OCI-LY7 (cell line): ENCODE results near the gene RBBP5. TPM values are rescaled to one million over a fixed set of nuclear protein-coding genes. Genes with fewer than 3 reads are reported as not detected.

Experiments used
- BruUV-seq: library from RNA; stranded (reverse); fragments of 400-500 nt; replicated peaks from 2 replicates; lab custom pipeline; 2021; lab: Mats Ljungman, UMichigan
- CTCF ChIA-PET: fragments of 300-600 bp; sonication (Branson Sonifier 250); formaldehyde crosslinking; loops from one replicate; lab custom pipeline; 2022; ENCODE audit warnings: antibody characterized with exemption; ENCODE audit not compliant: unreplicated experiment; lab: Charles Lee
- POLR2A ChIA-PET: fragments of 300-600 bp; sonication (Branson Sonifier 250); formaldehyde crosslinking; loops from one replicate; lab custom pipeline; 2022; ENCODE audit warnings: antibody characterized with exemption; lab: Charles Lee
- DNase-seq: peaks from one replicate; pipeline ENCODE4 v3.0.0-alpha.2; 2015; ENCODE audit warnings: low spot score
- H2AFZ ChIP-seq: fragments of 200-600 bp; sonication (generic), shearing (Covaris generic); 2 replicates; pipeline ENCODE4 v1.6.1; 2014; ENCODE audit warnings: mild to moderate bottlenecking, antibody characterized with exemption, low read length, moderate library complexity
- H3K27ac ChIP-seq: fragments of 200-600 bp; sonication (generic); 2 replicates; pipeline ENCODE4 v1.5.1; 2014; ENCODE audit warnings: mixed run types, low read depth, mild to moderate bottlenecking, moderate library complexity, low read length, inconsistent platforms; ENCODE audit not compliant: poor library complexity, severe bottlenecking
- H3K36me3 ChIP-seq: fragments of 200-600 bp; sonication (generic); 2 replicates; pipeline ENCODE4 v1.6.1; 2014; ENCODE audit warnings: mild to moderate bottlenecking, antibody characterized with exemption, low read length, moderate library complexity, mixed read lengths; ENCODE audit not compliant: insufficient read depth
- H3K4me1 ChIP-seq: fragments of 200-600 bp; sonication (generic); 2 replicates; pipeline ENCODE4 v1.5.1; 2014; ENCODE audit warnings: mild to moderate bottlenecking, low read length; ENCODE audit not compliant: insufficient read depth, poor library complexity, severe bottlenecking
- H3K4me2 ChIP-seq: fragments of 200-600 bp; sonication (generic); 2 replicates; pipeline ENCODE4 v1.6.1; 2014; ENCODE audit warnings: mild to moderate bottlenecking, low read length
- H3K4me3 ChIP-seq: fragments of 200-600 bp; sonication (generic); 2 replicates; pipeline ENCODE4 v1.5.1; 2014; ENCODE audit warnings: mild to moderate bottlenecking, low read depth, low read length; ENCODE audit not compliant: poor library complexity, severe bottlenecking
- H3K79me2 ChIP-seq: fragments of 200-600 bp; sonication (generic); 2 replicates; pipeline ENCODE4 v1.6.1; 2016; ENCODE audit warnings: low read depth, mild to moderate bottlenecking, low read length, moderate library complexity, mixed read lengths; ENCODE audit not compliant: insufficient read depth
- H3K9me2 ChIP-seq: fragments of 200-600 bp; sonication (generic); 2 replicates; pipeline ENCODE4 v1.6.1; 2016; ENCODE audit warnings: mild to moderate bottlenecking, low read length, mixed read lengths; ENCODE audit not compliant: insufficient read depth
- H3K9me3 ChIP-seq: fragments of 200-600 bp; sonication (generic); 2 replicates; pipeline ENCODE4 v1.6.1; 2014; ENCODE audit warnings: mild to moderate bottlenecking, mixed run types, low read length, mixed read lengths
- H4K20me1 ChIP-seq: fragments of 200-600 bp; sonication (generic); 2 replicates; pipeline ENCODE4 v1.6.1; 2014; ENCODE audit warnings: mild to moderate bottlenecking, antibody characterized with exemption, low read length, moderate library complexity, mixed read lengths; ENCODE audit not compliant: insufficient read depth
- CTCF ChIP-seq: fragments of 200-600 bp; sonication (generic); conservative IDR thresholded peaks from 2 replicates; pipeline ENCODE4 v1.5.1; 2014; ENCODE audit warnings: mild to moderate bottlenecking, antibody characterized with exemption, low read length, moderate library complexity, mixed read lengths
- EZH2phosphoT487 ChIP-seq: fragments of 200-600 bp; sonication (generic); IDR thresholded peaks from 2 replicates; pipeline ENCODE4 v1.6.1; 2018; ENCODE audit warnings: low read depth, borderline replicate concordance, mild to moderate bottlenecking, mixed run types, antibody characterized with exemption, low read length, moderate library complexity, mixed read lengths
- intact Hi-C: fragments of 100-400 bp; cut with micrococcal nuclease; formaldehyde crosslinking; loops from one replicate; pipeline ENCODE4 v1.10.0; 2022; ENCODE audit not compliant: unreplicated experiment
- total RNA-seq, 2 experiments: library from RNA; depleted of rRNA in 1 of 2; stranded (reverse); fragments of >200 nt in 1 of 2; shearing (Covaris generic) in 1 of 2; gene quantifications; 2 replicates each; pipeline ENCODE4 v1.2.3, GENCODE V29; 2014 to 2022

Gene RBBP5
- total RNA-seq, 2 experiments from 2014 or later = 11.9 to 17.4 TPM

GRCh38 chr1:205058853-205059252, 62.9 kb downstream of the RBBP5 start:
- no peak overlapping the region for H3K4me2 ChIP-seq
- H3K9me3 ChIP-seq = no peaks in the 10 kb centered on the region
- intact Hi-C loops = no loop called here
- no peak overlapping the region for H3K27ac ChIP-seq
- no TSS peak for BruUV-seq
- H3K4me3 ChIP-seq = no peak overlapping the region
- H3K4me1 ChIP-seq = no peaks in the 10 kb centered on the region
- no peak overlapping the region for H2AFZ ChIP-seq
- no peaks in the 10 kb centered on the region; the same call in 1 of the 2 replicates for H4K20me1 ChIP-seq
- no peak for DNase-seq
- no peaks in the 10 kb centered on the region for H3K36me3 ChIP-seq
- ChIA-PET CTCF (no interaction called here), POLR2A (interaction anchor here (0.7 kb wide), 1 partner anchor 571 kb away, joined by 3 read pairs; no protein-coding TSS in a partner anchor)
- no peaks in the 10 kb centered on the region for H3K9me2 ChIP-seq
- TF ChIP-seq EZH2phosphoT487 (no peak), CTCF (no peak)
- no peaks in the 10 kb centered on the region for H3K79me2 ChIP-seq

- no peaks in the 10 kb centered on the region for H3K9me2 ChIP-seq
- no peaks in the 10 kb centered on the region for H3K79me2 ChIP-seq
- H3K4me3 ChIP-seq = no peak overlapping the region
- no peaks in the 10 kb centered on the region for H3K36me3 ChIP-seq
- intact Hi-C loops = no loop called here
- no peak for DNase-seq
- H3K9me3 ChIP-seq = no peaks in the 10 kb centered on the region
- TF ChIP-seq EZH2phosphoT487 = no peak
- no peak for TF ChIP-seq CTCF
- ChIA-PET POLR2A (interaction anchor here (0.7 kb wide), 1 partner anchor 570 kb away, joined by 3 read pairs; no protein-coding TSS in a partner anchor), CTCF (no interaction called here)
- no TSS peak for BruUV-seq
- no peak overlapping the region for H3K27ac ChIP-seq
- H3K4me2 ChIP-seq = no peak overlapping the region
- H2AFZ ChIP-seq = no peak overlapping the region
- H4K20me1 ChIP-seq = no peaks in the 10 kb centered on the region; the same call in 1 of the 2 replicates
- peaks cover under 1% of the 10 kb centered on the region for H3K4me1 ChIP-seq
Measured at GRCh38 chr1:205057808-205058575, 63.8 kb downstream of the RBBP5 start.
